Keratinocyte (primary cell): ENCODE data around the gene REXO1.
A peak's percentile ranks its signal among the peaks of the same experiment; 100 is the strongest.

ENCODE experiments used
- EZH2 ChIP-seq: IDR thresholded peaks from one replicate; pipeline ENCODE4 v1.6.1; 2012; ENCODE audit warnings: inconsistent platforms, mild to moderate bottlenecking, low read length, moderate library complexity
- TF ChIP-seq, protein P1 (sequence below), 3 experiments: IDR thresholded peaks in 1 of 3; conservative IDR thresholded peaks in 1 of 3; optimal IDR thresholded peaks in 1 of 3; 2 replicates in 2 of 3; 3 replicates in 1 of 3; pipeline versions ENCODE3 to v1.5.1; 2011; ENCODE audit warnings: low read length in 3 of 3, mild to moderate bottlenecking in 3 of 3, moderate library complexity in 2 of 3, control low read depth in 1 of 3, inconsistent platforms in 1 of 3; ENCODE audit not compliant: insufficient read depth in 2 of 3; ENCODE audit errors: extremely low read depth in 1 of 3

DNA sequence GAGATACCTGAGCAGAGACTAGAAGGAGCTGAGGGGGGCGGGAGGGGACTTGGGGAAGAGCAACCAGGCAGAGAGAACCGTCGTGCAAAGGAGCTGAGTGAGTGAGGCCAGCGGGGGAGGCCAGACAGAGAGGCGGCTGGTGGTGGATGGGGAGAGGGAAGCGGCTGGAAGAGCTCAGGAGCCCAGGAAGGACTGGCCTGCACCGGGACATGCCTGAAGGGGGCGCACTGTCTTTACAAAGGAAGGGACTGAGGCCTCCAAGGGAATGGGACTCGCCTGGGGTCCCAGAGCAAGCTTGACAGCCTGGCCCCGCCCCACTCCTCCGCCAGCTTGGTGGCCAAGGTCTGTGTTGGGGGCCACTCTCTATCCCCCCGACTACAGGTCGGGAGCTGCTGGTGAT is 80.0 kb downstream of the REXO1 start:
- TF ChIP-seq, protein P1, sequence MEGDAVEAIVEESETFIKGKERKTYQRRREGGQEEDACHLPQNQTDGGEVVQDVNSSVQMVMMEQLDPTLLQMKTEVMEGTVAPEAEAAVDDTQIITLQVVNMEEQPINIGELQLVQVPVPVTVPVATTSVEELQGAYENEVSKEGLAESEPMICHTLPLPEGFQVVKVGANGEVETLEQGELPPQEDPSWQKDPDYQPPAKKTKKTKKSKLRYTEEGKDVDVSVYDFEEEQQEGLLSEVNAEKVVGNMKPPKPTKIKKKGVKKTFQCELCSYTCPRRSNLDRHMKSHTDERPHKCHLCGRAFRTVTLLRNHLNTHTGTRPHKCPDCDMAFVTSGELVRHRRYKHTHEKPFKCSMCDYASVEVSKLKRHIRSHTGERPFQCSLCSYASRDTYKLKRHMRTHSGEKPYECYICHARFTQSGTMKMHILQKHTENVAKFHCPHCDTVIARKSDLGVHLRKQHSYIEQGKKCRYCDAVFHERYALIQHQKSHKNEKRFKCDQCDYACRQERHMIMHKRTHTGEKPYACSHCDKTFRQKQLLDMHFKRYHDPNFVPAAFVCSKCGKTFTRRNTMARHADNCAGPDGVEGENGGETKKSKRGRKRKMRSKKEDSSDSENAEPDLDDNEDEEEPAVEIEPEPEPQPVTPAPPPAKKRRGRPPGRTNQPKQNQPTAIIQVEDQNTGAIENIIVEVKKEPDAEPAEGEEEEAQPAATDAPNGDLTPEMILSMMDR (optimal IDR thresholded peaks at IDR 0.05 in 1 of 3, IDR thresholded peaks at IDR 0.05 in 1 of 3, conservative IDR thresholded peaks at IDR 0.05 in 1 of 3; ENCODE audit: extremely low read depth in 1 of 3, insufficient read depth in 2 of 3, low read length in 3 of 3): peak in 2 of 3 experiments; percentile 43 to 55
- no peak for TF ChIP-seq EZH2
